Fibroblast of peridontal ligament (primary cell): Measurements from ENCODE around the gene IDI2.
"Not testable (repeated sequence)": the region's sequence is repeated elsewhere in the genome, so short reads cannot be mapped to it uniquely, and the experiment has no call there.

Source experiments
- DNase-seq: peaks from one replicate; pipeline ENCODE4 v3.0.0-alpha.2; 2010; ENCODE audit errors: extremely low read depth

Gene IDI2

GRCh38 chr10:1025683-1026082, at the start of gene IDI2:
TSS of gene IDI2 (minus strand) at chr10:1025859. CDS start at chr10:1024723, 1,136 bp downstream.
- no peak for DNase-seq

GRCh38 chr10:1074748-1075308, 49.2 kb upstream of the IDI2 start:
- peak; percentile 9 for DNase-seq

- DNase-seq: no peak
Measured at GRCh38 chr10:1074052-1074747, 48.5 kb upstream of the IDI2 start.

- peak; percentile 13 for DNase-seq
Measured at GRCh38 chr10:1070919-1071318, 45.3 kb upstream of the IDI2 start.

- DNase-seq: no peak
Measured at GRCh38 chr10:1068380-1069361, 43.0 kb upstream of the IDI2 start.

GRCh38 chr10:1066734-1067133, 41.1 kb upstream of the IDI2 start:
- not testable (repeated sequence) for DNase-seq

- no peak for DNase-seq
Measured at GRCh38 chr10:1064964-1065247, 39.2 kb upstream of the IDI2 start.

- no peak for DNase-seq
Measured at GRCh38 chr10:1063232-1063865, 37.7 kb upstream of the IDI2 start.

- DNase-seq: no peak
Measured at GRCh38 chr10:1061930-1062774, 36.5 kb upstream of the IDI2 start.

- no peak for DNase-seq
Measured at GRCh38 chr10:1059902-1060301, 34.2 kb upstream of the IDI2 start.

- no peak for DNase-seq
Measured at GRCh38 chr10:1058017-1058416, 32.4 kb upstream of the IDI2 start.

GRCh38 chr10:1057106-1057657, 31.5 kb upstream of the IDI2 start:
- DNase-seq: peak; percentile 13

GRCh38 chr10:1056326-1057105, 30.9 kb upstream of the IDI2 start, which contains the start of gene WDR37:
TSS of gene WDR37 (plus strand) at chr10:1056385. CDS start at chr10:1072156, 15,771 bp downstream.
- DNase-seq: peak; percentile 89

- DNase-seq: no peak
Measured at GRCh38 chr10:1054684-1055083, 29.0 kb upstream of the IDI2 start.

GRCh38 chr10:1050554-1050953, 24.9 kb upstream of the IDI2 start:
- no peak for DNase-seq

- DNase-seq: peak; percentile 31
Measured at GRCh38 chr10:1050145-1050544, 24.5 kb upstream of the IDI2 start.

GRCh38 chr10:1049425-1049958, 23.8 kb upstream of the IDI2 start:
- DNase-seq: no peak

- DNase-seq: peak; percentile 99
Measured at GRCh38 chr10:1048732-1049424, 23.2 kb upstream of the IDI2 start, which contains the start of gene IDI1. TSS of gene IDI1 (minus strand) at chr10:1049119. CDS start at chr10:1049003, 116 bp downstream.

- peak; percentile 62 for DNase-seq
Measured at GRCh38 chr10:1048349-1048731, 22.7 kb upstream of the IDI2 start.
